MM.1S (cell line): ENCODE measurements around the gene SHISAL2A.

Source experiments
- EZH2 ChIP-seq: fragments of 300-600 bp; sonication (generic); optimal IDR thresholded peaks from 2 replicates; pipeline ENCODE3; 2017; ENCODE audit warnings: low read depth, mild to moderate bottlenecking, antibody characterized with exemption, low read length, mixed read lengths
- TF ChIP-seq, protein P1 (sequence below): fragments of 300-600 bp; sonication (generic); IDR thresholded peaks from 2 replicates; pipeline ENCODE4 v1.5.1; 2016; ENCODE audit warnings: antibody characterized with exemption, low read length, mixed read lengths

DNA sequence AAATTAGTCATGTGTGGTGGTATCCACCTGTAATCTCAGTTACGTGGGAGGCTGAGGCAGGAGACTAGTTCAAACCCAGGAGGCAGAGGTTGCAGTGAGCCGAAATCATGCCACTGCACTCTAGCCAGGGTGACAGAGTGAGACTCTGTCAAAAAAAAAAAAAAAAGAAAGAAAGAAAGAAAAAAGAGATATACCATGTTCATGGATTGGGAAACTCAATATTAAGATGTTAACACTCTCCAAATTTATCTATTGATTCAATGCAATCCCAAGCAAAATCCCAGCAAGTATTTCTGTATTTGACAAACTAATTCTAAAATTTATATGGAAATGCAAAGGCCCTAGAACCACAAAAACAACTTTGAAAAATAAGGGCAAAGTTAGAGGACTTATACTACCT lies 11.0 kb upstream of the SHISAL2A start:
- TF ChIP-seq, protein P1, sequence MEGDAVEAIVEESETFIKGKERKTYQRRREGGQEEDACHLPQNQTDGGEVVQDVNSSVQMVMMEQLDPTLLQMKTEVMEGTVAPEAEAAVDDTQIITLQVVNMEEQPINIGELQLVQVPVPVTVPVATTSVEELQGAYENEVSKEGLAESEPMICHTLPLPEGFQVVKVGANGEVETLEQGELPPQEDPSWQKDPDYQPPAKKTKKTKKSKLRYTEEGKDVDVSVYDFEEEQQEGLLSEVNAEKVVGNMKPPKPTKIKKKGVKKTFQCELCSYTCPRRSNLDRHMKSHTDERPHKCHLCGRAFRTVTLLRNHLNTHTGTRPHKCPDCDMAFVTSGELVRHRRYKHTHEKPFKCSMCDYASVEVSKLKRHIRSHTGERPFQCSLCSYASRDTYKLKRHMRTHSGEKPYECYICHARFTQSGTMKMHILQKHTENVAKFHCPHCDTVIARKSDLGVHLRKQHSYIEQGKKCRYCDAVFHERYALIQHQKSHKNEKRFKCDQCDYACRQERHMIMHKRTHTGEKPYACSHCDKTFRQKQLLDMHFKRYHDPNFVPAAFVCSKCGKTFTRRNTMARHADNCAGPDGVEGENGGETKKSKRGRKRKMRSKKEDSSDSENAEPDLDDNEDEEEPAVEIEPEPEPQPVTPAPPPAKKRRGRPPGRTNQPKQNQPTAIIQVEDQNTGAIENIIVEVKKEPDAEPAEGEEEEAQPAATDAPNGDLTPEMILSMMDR = no peak
- TF ChIP-seq EZH2 = no peak
